Left forelimb (tissue), 1 donor: ENCODE data around the gene CHAT.
"Not testable (repeated sequence)": the region's sequence is repeated elsewhere in the genome, so short reads cannot be mapped to it uniquely, and the experiment has no call there.

Experiments used
- DNase-seq: peaks from one replicate; pipeline ENCODE4 v3.0.0-alpha.2; 2018; ENCODE audit warnings: low spot score

The CHAT gene

DNA sequence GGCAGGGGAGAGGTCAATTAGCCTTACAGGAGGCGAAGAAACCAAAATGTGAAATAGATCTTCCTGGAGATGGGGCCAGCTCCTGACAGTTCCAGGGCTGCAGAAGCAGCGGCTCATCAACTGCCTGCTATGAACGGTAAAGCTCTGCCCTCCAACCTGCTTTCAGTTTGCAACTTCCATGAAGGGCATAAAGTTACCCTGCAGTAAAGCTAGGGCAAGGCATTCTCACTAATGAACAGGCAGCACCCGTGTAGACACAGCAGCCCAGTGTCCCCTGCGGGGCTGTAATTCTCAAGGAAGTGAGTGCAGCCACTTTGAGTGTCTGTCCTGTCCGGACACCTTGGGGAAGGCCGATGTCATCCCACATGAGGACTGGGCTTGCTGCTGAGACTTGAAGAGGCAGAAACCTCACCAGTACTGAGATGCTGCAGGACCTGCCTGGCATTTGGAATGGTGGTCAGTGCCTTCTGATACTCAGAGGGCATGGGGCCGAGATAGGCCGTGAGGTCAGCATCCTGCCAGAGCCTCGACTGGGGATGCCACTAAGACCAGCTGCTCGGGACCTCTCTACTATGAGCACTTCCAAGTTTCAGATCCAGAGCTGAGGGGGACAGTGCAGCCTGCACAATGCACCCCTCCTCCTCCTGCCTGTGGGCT lies 39.6 kb downstream of the CHAT start:
- no peak for DNase-seq

DNA sequence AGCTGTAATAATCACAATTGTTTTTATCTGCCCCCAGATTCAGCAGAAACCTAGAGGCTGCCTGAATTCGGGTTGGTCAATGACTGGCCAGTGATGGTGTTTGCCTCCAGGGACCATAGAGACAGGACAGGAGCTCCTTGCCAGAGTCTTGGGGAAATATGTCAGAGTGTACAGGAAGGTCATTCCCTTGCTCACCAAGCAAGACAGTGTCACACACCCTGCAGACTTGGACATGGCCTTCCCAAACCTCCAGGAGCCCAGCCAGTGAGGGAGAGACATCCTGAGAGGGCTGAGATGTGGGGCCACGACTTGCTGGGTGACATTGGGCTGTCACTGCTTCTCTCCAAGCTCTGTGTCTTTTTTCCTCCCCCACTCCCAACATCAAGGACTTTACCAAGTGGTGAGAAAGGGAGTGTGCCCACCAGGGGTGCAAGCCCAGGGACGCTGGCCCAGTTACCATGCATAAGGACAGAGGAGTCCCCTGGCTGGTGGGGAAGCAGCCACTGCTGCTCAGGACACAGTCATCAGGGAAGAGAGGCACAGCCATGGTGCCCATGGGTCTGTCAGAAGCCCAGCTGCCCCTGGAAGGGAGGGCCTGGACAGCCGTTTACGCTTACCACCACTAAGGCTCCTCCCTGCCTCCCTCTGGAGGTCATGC lies 40.3 kb downstream of the CHAT start:
- no peak for DNase-seq

DNA sequence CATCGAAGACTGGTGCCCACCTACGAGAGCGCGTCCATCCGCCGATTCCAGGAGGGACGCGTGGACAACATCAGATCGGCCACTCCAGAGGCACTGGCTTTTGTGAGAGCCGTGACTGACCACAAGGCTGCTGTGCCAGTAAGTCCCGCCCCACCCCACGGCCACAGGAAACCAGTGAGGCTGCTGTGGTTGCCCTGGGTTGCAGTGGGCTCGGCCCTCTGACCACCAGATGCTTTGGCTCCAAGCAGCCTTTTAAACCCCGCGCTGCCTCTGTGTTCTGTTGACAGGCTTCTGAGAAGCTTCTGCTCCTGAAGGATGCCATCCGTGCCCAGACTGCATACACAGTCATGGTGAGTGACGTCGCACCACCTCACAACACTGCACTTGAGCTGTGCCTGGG lies 41.3 kb downstream of the CHAT start:
- DNase-seq = no peak

DNA sequence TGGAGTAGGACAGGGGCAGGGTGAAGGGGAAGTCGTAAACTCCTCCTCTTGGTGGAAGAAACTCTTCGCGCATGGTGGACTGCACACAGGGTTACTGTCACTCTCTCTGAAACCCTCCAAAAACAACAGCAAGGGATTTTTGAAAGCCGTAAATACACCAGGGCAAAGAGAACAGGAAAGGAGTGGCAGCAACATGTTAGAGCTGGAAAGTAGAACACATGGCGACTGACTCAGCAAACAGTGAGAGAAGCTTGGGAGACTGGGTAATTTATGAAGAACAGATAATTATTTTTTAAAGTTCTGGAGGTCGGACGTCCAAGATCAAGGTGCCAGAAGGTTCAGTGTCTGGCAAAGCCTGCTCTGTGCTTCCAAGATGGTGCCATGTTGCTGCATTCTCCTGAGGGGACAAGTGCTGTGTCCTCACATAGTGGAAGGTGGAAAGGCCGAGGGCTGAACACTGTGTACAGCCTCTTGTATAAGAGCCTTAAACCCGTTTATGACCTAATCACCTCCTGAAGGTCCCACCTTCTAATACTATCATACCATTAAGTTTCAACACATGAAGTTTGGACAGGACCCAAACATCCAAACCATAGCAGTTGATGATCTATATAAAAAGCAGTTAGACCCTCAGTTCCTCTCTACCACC lies 43.1 kb downstream of the CHAT start:
- no peak for DNase-seq

DNA sequence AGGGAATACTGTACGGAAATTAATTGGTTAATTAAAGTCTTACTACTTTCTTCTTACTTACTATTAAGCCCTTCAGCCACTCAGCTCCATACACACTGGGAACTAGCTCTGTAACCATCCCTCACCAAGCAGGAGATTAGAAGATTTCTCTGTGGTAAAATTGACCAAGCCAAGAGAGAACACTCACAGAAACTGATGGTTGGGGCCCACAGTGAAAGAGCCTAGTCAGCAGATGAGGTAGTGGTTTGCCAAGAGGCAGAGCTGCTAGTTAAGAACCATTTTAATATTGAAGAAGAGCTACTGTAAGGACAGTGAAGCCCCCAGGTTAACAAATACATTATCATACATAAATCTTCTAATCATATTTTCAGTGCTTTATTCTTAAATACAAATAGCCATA lies 43.8 kb downstream of the CHAT start:
- no peak for DNase-seq

DNA sequence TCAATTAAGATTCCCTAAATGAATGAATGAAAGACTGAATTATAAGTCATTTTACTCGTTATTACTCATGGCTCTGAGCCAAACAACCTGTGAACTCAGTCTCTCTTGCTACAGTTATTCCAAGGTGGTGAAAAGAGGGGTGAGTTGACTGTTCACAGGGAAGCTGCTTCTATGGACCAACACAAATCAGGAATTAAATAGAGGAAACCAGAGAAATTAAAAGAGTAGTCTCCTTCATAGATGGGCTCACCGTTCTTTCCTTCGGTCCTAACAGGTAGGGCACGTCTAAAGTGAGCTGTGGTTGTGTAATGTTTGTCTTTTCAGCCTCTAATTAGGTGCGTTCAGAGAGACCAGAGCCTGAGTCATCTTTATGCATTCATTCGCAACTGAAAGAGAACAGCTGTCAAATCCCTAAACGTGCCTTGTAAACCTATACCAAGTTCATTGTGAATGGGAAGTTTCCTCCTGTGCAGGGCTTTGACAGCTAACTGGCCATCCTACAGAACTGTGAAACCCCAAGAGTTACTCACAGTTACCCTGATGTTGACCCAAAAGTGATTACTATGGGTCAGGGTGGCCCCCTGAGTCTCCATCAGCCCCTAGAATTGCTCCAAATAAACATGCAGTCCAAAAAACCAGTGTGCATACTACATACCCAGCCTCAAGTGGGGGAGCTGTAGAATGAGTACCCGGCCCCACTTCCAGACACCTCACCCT lies 47.5 kb downstream of the CHAT start:
- no peak for DNase-seq

DNA sequence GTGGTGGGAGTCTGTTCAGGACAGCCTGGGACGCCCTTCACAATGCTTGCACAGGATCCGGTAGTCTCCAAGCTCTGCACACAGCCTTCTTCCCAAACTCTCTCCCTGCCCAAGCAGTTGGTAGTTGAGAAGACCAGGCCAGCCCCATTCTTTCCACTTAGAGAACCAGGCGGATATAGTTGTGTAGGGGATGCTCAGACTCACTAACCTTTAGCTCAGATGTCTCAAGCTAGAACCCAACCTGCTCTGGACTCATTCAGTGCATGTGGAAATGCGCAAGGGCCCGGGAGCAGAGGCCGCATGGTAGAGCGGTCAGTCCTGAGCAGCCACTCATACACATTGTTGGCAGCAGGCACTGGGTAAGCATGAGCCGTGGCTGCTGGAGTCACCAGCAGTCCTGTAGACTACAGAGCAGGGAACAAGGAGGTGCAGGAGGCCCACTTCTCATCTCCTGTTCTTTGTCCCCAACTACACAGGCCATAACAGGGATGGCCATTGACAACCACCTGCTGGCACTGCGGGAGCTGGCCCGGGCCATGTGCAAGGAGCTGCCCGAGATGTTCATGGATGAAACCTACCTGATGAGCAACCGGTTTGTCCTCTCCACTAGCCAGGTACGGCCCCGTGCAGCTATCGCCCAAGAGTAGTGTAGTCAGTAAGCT lies 48.5 kb downstream of the CHAT start:
- DNase-seq = no peak

DNA sequence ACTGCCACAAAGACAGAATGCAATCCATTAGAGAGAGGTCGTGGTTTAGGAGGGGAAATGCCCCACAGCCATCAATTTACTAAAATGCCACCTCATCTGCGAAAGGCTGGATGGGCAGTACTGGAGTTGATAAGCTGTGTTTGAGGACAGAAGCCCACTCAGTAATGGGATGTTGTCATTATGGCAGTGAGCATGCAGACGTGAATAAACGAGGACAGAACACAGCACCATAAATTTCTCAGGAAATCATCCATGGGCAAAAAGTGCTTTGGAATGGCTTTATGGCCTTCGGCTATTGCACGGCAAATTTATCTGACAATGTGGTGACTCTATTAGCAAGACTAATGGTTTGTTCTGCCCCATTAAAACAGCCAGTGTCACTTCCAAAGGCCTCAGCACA lies 49.8 kb downstream of the CHAT start:
- no peak for DNase-seq

DNA sequence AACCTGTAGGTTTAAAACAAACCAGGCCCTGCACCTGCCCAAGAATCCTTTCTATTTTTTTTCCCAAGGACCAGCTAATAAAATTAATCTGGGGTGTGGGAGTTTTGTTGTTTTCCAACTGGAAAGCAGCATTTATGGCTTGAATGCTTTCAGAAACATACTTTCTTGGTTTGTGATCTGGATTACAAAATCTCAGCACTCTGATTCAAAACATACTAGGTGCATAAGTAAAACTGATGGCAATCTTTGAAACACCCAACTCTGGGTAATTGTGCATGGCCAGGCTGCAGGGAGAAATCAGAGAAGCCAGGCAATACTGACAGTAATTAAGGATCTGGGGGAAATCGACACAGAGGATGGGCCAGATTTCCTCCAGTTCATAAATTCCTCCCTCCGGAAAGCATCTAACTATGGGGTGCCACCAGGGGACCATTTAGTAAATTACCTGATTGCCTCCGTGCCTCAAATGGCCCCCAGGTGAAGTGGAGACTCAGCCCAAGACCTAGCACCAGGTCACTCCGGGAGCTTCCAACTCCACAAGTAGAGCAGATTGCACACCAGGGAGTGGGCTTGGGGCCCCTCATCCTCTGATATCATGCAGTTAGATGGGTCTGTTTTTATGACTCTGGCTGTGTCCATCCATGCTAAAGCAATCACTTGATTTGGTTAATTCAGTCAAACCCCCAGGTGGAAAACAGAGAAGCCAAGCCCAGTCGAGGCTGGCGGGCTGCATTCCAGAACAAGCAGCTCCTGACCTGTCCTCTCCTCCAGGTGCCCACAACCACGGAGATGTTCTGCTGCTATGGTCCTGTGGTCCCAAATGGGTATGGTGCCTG lies 50.4 kb downstream of the CHAT start:
- no peak for DNase-seq

DNA sequence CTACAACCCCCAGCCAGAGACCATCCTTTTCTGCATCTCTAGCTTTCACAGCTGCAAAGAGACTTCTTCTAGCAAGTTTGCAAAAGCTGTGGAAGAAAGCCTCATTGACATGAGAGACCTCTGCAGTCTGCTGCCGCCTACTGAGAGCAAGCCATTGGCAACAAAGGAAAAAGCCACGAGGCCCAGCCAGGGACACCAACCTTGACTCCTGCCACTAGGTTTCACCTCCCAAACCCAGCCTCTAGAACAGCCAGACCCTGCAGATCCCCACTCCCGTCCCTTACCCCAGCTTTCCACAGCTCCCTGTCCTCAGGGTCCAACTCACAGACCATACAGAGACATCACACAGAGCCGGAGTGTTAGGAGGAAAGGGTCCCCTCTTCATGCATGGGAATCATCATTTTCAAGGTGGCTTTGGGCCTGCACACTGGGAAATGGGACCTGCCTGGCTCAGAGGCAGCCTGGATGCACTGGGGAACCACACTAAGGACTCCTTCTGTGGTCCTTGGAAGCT lies 51.1 kb downstream of the CHAT start:
- peak; percentile 26 for DNase-seq

DNA sequence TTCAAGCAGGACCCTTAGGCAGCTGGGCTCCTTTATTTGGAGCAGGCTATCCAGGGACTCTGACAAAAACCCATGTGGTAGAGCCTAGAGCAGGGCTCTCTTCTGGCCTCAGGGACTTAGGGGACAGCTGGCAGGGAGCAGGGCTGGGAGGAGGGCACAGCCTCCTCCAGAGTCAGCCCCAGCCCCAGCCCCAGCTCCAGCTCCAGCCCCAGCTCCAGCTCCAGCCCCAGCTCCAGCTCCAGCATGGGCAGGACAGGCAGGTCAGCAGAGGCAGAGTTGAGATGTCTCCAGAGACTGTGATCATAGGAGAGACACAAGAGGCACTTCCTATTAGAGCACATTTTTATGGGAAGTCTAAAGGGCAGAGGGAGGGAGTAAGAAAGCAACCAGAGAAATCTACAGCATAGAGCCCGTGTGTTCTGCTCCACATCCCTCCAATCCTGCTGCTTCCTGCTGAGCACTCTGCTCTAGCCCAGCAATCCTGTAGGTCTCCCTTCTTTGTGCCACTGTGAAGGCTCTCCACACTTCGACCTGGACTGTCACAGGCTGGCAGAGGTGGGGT lies 52.3 kb downstream of the CHAT start:
- no peak for DNase-seq

DNA sequence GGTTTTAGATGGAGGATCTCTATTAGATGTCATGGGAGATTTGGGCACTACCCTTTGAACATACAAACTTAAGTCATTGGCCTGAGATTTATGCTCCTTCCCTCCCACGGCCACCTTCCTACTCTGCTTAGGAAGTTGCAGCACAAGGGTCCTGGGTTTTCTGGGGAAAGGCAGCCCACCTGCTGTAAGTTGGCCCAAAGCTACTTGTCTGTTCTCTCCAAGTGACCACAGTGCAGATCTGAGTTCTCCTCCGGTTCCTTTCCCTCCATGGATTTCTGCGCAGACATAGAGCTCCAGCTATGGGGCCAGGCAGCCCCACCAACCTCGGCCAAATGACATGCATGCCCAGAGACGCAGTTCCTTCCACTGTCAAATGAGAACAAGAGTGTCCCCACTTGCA lies 52.8 kb downstream of the CHAT start:
- no peak for DNase-seq

DNA sequence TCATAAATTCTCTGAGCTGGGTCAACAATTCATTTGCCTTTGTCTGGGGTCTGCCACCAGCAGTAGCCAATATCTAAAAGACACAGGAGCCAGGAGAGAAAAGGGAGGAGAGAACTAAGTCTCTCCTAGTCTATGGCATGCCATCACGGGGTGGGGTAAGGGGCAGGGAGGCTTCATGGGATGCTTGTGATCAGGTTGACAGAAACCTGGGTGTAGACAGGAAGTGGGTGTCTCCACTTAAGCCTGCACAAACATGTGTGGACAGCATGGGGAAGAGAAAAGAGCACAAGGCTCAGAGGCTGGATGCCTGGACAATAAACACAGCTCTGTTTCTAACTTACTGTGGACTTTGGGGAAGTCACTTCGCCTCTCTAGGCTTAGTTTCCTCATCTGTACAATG lies 54.2 kb downstream of the CHAT start:
- DNase-seq = no peak

DNA sequence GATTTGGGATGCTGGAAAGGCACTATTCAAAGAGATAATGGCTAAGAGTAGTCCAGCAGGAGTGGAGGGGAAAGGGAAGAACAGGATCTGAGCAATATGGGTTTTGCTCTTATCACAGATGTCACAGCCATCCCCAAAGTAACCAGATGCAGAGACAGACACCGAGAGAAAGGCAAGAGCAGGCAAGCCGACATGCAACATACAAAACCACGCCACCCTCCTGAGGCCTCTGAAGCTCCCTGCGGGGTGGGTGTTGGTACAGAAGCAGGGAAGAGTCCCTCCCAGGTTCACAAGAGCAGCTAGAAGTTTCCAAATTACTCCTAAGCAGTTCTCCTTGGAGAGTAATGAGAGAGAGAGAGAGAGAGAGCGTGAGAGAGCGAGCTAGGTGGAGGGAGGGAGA lies 54.8 kb downstream of the CHAT start:
- DNase-seq = no peak

DNA sequence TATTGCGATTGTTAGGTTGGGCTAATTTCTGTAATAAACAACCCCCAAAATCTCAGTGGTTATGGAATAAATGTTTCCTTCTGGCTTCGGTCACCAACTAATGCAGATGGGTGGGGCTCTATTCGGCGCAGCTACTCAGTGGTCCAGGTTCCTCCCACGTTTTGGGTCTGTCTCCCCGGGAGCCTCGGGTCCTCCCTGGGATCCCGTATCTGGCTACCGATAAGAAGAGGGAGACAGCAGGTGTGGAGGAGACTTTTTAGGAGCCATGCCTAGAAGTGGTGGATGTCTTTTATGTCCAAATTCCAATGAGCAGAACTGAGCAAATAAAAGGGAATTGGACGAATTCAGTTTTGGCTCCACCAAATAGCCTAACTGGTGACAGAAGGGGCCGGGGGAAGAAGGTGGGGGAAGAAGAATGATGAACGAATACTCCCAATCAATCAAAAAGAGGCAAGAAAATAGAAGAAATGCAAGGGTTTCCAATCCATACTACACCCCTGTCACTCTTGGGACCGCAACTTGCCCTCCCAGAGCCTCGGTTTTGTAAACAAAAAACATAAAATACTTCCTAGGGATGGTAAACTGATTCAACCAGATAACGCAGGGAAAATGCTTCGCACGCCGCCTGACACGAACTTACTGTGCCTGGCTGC lies 65.1 kb downstream of the CHAT start:
- DNase-seq = no peak

DNA sequence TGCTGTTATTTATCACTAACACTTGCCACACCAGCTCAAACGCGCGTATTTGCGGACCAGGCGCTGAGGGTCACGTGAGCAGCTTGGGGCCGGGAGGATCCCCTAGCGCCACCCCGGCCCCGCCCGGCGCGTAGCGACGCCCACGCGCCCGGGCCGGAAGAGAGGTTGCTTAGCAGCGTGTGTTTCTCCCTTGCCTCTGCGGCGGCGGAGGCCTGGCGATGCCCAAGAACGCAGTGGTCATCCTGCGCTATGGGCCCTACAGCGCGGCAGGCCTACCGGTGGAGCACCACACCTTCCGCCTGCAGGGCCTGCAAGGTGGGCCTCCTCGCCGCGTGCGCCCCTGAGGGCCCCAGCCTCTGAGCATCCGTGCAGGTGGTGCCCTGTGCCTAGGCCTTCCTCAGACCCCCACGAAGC lies 65.7 kb downstream of the CHAT start, which contains the start of gene C10orf53:
Gene C10orf53, plus strand, starts transcription at position 172 of the 414 bp plus-strand sequence. Its CDS starts 47 bp downstream, at position 219.
- no peak for DNase-seq

DNA sequence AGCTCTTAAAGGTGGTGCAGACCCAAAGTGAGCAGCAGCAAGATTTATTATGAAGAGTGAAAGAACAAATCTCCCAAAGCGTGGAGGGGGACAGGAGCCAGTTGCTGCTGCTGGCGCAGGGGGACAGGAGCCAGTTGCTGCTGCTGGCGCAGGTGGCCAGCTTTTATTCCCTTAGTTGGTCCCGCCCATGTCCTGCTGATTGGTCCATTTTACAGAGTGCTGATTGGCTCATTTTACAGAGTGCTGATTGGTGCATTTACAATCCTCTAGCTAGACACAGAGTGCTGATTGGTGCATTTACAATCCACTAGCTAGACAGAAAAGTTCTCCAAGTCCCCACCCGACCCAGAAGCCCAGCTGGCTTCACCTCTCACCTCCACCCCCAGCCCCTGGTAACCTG lies 68.6 kb downstream of the CHAT start:
- DNase-seq = not testable (repeated sequence)

DNA sequence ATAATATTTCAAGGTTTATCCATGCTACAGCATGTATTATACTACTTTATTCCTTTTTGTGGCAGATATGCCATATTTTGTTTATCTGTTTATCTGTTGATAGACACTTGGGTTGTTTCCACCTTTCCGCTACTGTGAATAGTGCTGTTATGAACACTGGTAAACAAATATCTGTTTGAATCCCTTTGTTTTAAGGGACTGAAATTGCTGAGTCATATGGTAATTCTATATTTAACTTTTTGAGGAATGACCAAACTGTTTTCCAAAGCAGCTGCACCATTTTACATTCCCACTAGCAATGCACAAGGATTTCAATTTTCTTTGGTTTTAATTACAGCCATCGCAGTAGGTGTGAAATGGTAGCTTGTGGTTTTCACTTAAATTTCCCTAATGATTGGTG lies 69.0 kb downstream of the CHAT start:
- no peak for DNase-seq

DNA sequence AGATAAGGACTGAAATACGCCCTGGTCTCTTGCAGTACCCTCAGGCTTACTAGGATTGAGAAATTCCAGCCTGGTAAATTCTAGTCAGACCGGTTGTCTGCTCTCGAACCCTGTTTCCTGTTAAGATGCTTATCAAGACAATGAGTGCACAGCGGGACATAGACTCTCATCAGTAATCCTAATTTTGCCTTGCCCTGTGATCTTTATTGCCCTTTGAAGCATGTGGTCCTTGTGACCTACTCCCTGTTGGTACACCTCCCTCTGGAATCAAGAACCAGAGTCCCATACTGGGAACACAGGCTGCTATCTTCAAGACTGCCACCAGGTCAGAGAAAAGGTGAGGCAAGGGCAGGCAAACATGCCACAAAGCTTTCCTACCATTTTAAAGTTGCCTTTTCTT lies 72.8 kb downstream of the CHAT start:
- no peak for DNase-seq

DNA sequence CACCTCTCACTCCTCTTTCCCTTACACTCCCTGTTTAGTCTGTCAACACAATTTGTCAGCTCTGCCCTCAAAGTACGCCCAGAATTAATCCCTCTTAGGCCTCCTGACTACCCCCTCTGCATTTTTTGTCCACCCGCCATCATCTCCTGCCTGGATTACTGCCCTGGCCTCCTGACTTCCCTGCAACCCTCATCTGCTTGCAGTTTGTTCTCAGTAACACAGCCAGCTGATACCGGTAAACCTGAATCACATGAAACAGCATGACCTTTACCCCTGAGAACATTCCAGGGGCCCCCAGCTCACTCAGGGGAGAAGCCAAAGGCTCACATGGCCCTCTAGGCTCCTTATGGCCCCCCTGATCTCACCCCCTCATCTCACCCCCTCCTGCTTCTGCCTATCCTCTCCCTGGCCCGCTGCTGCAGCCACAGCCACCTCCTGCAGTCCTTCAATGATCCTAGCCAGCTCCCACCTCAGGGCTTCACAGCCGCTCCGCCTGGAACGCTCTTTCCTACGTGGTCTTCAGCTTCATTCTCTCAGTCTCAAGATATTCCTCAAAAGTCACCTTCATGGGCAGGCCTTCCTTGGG lies 74.5 kb downstream of the CHAT start:
- peak; percentile 51 for DNase-seq
